GM06990 (cell line): Measurements from ENCODE around the gene DICER1.

Experiments used
- DNase-seq: peaks from one replicate; pipeline ENCODE4 v3.0.0-alpha.2; 2011; ENCODE audit not compliant: insufficient read length; ENCODE audit errors: extremely low read depth
- H3K27me3 ChIP-seq: replicated peaks from 2 replicates; pipeline ENCODE4 v1.6.0; 2011; ENCODE audit warnings: low read length; ENCODE audit not compliant: control insufficient read depth, insufficient read depth
- H3K36me3 ChIP-seq: 2 replicates; pipeline ENCODE4 v1.5.1; 2011; ENCODE audit warnings: low read length; ENCODE audit not compliant: control insufficient read depth, insufficient read depth
- H3K4me3 ChIP-seq: replicated peaks from 2 replicates; pipeline ENCODE4 v1.5.1; 2011; ENCODE audit warnings: low read depth, mild to moderate bottlenecking, control low read depth, low read length
- CTCF ChIP-seq: IDR thresholded peaks from 2 replicates; pipeline ENCODE4 v1.5.1; 2011; ENCODE audit warnings: low read length, control low read depth, mild to moderate bottlenecking, inconsistent platforms; ENCODE audit not compliant: insufficient read depth, poor library complexity, severe bottlenecking

The DICER1 gene

GRCh38 chr14:95198320-95198719 lies 41.0 kb upstream of the DICER1 start:
- no peaks in the 10 kb centered on the region for H3K27me3 ChIP-seq
- no peak for DNase-seq
- no peak for TF ChIP-seq CTCF
- H3K36me3 ChIP-seq, result no peaks in the 10 kb centered on the region
- H3K4me3 ChIP-seq, result no peak overlapping the region

GRCh38 chr14:95197551-95197950 lies 40.2 kb upstream of the DICER1 start:
- no peaks in the 10 kb centered on the region for H3K36me3 ChIP-seq
- TF ChIP-seq CTCF, result no peak
- no peak for DNase-seq
- no peak overlapping the region for H3K4me3 ChIP-seq
- no peaks in the 10 kb centered on the region for H3K27me3 ChIP-seq

- TF ChIP-seq CTCF, result no peak
- Histone ChIP-seq H3K27me3 (no peaks in the 10 kb centered on the region), H3K4me3 (no peak overlapping the region), H3K36me3 (no peaks in the 10 kb centered on the region)
- DNase-seq, result no peak
Observed at GRCh38 chr14:95196826-95197545, 39.7 kb upstream of the DICER1 start.

- Histone ChIP-seq H3K4me3 (no peak overlapping the region), H3K36me3 (no peaks in the 10 kb centered on the region), H3K27me3 (no peaks in the 10 kb centered on the region)
- DNase-seq, result no peak
- peak; percentile 46 for TF ChIP-seq CTCF
Observed at GRCh38 chr14:95196268-95196667, 38.9 kb upstream of the DICER1 start.

- no peak for DNase-seq
- TF ChIP-seq CTCF, result no peak
- no peaks in the 10 kb centered on the region for H3K27me3 ChIP-seq
Observed at GRCh38 chr14:95195031-95195430, 37.7 kb upstream of the DICER1 start.

GRCh38 chr14:95193081-95193480 lies 35.8 kb upstream of the DICER1 start:
- TF ChIP-seq CTCF, result no peak
- DNase-seq, result no peak
- Histone ChIP-seq H3K27me3 (no peaks in the 10 kb centered on the region), H3K36me3 (no peaks in the 10 kb centered on the region), H3K4me3 (no peak overlapping the region)

More at GRCh38 chr14:95195031-95195430, 37.7 kb upstream of the DICER1 start:
- Histone ChIP-seq H3K4me3 (no peak overlapping the region), H3K36me3 (no peaks in the 10 kb centered on the region)
